Activated CD4-positive, alpha-beta T cell treated with anti-CD3 and anti-CD28 coated beads for 1 hour (primary cell): ENCODE data around the gene RASSF4.
"Not testable (repeated sequence)": the region's sequence is repeated elsewhere in the genome, so short reads cannot be mapped to it uniquely, and the experiment has no call there.

Experiments
- DNase-seq: peaks from one replicate; pipeline ENCODE4 v3.0.0-alpha.2; 2020

Gene RASSF4

DNA sequence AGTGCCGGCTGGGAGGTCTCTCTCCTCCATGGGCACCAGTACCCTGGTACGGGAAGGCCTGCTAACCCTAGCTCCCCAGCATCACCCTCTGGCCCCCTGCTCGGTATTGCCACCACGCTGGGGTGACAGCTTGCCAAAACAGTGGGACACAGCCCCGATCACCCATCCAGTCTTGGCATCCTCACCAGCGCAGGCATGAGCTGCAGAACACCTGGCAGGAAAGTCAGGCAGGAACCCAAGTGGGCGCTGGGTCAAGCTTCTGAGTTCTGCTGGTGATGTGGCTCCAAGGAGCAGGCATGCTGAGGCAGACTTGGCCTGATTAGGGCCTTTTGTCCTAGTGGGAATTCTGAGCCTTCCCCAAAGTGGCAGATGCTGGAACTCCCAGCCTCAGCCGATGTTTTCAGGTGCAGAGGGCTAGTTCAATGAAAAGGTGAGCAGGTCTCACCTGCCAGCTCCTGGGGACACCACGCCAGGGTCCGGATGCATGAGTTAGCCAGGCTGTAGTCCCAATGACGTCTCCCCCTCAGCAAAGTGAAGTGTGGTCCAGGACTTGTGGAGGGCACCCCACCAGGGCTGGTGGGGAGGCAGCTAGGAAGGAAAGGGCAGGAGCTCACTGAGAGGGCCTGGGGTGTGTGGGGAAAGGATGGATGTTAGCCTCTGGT, 32.6 kb downstream of the RASSF4 start:
- DNase-seq = no peak

DNA sequence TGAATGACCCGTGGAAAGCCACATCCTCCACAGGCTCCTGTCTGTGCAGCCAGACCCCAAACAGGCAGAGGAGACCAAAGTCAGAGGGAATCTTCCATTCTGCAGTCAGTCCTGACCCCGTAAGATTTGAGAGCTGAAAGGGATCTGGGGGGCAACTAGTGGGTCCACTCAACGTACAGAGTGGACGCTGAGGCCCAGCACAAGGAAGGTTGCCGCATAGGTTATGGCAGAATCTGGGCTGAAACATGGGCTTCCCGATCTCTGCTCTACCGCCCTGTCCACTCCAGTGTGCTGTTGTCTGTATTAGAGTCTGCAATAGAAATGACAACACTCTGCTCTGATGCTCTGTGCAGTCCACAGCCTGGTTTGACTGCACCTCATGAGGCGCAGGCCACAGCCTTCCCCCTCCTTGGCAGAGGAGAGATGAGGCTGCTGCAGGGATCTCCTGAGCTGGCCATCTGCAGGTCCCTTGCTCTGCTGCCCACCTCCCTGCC, 33.2 kb downstream of the RASSF4 start:
- DNase-seq = no peak

DNA sequence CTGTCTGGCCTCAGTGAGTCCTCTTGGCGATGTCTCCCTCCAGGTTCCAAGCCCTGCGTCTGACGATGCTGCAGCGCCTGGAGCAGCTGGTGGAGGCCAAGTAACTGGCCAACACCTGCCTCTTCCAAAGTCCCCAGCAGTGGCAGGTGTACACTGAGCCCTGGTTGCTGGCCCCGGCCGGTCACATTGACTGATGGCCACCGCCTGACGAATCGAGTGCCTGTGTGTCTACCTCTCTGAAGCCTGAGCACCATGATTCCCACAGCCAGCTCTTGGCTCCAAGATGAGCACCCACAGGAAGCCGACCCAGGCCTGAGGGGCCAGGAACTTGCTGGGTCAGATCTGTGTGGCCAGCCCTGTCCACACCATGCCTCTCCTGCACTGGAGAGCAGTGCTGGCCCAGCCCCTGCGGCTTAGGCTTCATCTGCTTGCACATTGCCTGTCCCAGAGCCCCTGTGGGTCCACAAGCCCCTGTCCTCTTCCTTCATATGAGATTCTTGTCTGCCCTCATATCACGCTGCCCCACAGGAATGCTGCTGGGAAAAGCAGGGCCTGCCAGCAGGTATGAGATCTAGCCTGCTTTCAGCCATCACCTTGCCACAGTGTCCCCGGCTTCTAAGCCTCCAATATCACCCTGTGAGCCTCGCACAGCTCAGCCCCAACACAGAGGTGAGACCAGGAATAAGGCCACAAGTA, 33.8 kb downstream of the RASSF4 start:
- DNase-seq = no peak

DNA sequence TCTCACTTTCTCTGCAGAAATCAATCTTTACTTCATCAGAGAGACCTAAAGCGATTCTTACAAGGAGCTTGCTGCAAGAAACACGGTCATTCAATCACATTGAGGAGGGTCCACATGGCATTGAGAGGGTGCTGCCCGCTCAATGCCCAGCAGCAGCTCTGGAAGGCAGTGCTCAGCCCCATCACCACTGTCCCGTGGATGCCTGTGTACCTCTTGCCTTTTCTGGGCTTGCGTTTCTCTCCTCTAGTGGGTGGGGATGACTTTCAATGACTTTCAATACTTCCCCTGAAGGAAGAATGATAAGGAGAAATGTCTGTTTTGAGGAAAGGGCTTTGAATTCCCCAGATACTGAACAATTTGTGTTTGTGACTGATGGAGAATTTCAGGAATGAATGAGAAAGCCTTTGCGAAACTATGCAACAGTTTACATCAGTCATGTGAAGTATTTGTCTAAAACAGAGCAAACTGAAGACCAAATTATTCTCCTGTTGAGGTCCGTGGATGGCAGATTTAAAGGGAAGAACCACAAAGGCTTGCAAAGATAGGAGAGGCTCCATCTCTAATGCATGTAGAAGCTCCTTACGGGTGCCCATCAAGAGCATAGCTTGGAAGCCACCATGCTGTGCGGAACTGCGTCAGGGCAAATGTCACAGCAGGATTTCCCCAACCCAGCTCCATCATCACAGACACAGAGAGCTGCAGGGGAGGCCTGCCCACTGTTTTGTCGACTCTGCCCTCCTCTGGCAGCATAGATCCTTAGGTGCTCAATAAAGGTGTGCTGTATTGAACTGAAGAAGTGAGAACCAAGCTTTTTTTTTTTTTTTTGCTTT, 34.5 kb downstream of the RASSF4 start:
- no peak for DNase-seq

DNA sequence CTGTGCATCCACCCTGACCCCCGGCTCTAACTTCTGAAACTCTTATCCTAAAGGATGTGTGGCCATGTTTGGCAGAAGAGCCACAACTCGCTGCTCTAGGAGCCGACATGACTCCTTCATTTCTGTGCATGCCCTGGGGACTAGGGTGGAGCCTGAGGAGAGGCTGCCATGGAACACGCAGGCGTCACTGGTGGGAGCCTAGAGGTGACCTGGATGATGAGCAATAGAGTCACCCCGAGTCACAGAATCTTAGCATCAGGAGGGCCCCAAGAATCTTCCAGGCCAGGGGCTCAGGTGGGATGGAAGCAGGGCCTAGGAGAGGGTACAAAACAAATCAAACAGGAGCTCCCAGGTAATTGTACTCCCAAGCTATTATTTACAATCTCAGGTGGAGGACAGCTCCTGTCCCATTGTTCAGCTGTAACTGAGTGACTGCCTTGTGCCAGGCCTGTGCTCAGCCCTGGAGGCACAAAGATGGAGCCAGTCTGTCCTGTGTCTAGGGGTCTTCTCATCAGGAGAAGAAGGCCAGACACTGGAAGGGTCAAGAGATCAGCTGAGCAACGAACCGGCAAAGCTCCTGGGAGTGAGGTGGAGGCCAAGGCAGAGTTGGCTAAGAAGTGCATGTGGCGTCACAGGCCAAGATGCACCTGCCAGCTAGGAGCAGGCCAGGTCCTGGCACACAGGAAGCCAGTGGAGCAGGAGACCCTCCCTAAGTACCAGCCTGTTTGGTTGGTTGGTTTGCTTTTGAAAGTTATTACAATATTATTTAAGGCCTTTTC, 35.3 kb downstream of the RASSF4 start:
- no peak for DNase-seq

DNA sequence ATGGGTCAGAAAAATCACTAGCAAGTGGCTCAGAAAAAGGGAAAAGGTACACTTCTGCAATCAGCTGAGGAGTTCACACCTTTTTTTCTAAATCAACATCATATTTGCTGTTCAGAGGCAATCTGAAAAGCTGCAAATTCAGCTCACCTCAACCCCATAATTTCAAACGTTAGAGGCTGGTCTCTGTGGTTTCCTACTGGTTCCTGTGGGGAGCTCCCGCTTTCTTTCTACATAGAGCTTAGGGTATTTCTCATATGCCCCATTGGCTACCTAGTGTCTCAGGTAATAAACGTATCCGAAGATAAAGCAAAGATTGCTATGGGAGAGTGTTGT, 35.9 kb downstream of the RASSF4 start:
- no peak for DNase-seq

DNA sequence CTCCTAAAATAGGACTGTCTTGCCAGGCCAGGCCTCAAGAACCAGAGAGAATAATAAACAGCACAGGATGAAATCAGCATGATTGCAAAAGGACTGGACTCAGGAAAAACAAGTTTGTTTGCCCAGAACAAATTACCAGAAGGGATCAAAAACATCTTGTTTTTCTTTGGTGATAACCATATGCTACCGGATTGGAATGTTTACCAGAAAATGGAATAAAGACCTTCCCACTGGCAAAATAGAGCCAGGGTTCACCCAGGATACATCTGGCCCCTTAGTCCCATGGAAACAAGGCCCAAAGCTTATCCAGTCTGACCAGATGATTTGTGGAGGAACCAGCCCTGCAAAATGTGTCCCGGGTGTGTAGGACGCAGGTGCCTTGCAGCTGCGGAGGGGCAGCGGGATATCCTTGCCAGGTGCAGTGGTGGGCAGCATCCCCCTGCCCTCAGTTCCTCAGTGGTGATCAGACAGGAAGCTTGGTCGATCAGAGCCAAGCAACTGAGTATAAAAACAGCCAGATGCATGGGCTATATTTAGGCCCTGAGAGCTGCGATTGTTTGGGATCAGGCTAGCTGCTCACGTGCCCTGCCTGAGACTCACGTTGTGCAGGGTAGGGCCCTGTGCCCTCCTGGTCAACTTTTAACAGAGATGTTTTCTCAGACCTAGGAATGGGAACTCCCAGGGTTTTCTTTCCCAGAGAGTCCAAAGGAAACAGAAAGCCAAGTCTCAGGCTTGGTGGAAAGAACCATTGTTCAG, 36.5 kb downstream of the RASSF4 start:
- no peak for DNase-seq

DNA sequence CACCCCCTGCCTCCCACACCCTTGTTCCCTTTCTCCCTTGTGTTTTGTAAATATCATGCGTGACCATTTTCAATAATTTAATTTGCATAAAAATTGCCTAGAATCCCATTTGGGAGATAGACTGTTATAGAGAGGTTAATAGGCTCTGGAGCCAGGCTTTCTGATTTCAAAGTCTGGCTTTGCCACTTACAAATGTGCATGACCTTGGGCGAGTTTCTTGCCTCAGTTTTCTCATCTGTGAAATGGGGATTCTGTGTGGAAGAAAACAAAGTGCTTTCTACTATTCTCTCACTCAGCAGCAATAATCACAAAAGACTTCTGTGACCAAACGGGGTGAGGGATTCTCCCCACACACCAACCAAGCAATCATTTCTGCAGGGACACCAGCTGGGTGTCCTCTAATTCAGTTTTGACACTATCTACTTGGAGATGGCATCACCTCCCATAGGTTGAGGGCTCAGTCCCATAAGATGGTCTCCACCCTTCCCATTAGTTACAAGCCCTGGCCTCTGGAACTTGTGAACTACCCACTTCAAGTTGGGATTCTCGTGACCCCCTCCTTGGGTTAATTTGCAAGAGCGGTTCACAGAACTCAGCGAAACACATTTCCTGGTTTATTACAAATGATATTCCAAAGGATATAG, 37.6 kb downstream of the RASSF4 start:
- no peak for DNase-seq

DNA sequence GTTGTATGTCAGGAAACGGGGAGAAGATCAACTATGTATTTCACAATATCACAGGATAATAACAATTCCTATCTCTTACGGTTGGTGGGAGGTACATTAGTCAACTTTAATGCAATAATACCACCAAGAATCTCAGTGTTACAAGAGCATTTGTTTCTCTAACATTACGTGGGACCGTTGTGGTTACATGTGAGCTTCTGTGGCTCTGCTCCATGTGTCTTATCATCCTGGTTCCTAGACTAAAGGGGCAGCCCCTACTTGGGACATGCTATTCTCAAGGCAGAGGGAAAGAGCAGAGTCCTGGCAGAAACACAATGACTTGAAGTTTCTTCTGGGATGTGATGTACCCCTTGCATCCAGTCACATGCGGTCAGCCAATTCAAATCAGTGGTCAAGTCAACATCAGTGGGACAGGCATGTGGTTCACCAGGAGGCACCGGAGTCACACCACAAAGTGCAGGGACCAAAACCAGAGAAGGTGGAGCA, 38.6 kb downstream of the RASSF4 start:
- no peak for DNase-seq

DNA sequence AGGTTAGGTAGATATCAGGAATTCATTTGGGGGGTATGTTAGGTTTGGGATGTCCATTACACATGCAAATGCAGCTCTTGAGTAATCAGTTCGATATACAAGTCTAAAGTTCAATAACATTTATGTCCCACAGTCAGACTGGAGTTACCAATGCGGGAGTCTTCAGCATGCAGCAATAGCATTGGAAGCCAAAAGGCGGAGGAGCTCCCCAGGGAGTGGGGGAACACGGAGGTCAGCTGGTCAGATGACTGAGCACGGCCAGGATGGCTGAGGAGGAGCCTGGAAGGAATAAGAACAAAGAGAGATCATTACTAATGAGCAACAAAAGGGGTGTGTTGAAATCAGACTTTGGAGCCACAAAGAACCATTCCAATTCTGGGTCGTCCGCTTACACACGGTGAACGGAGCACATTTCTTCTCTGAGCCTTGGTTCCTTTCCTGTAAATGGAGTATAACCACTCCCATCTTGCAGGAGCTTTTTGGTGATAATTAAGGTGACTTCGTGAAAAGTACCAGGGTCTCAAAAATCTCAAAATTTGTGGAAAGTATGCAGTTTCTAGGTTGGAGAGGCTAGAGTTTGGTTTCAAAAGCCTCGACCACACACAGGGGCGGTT, 40.6 kb downstream of the RASSF4 start:
- DNase-seq = no peak

DNA sequence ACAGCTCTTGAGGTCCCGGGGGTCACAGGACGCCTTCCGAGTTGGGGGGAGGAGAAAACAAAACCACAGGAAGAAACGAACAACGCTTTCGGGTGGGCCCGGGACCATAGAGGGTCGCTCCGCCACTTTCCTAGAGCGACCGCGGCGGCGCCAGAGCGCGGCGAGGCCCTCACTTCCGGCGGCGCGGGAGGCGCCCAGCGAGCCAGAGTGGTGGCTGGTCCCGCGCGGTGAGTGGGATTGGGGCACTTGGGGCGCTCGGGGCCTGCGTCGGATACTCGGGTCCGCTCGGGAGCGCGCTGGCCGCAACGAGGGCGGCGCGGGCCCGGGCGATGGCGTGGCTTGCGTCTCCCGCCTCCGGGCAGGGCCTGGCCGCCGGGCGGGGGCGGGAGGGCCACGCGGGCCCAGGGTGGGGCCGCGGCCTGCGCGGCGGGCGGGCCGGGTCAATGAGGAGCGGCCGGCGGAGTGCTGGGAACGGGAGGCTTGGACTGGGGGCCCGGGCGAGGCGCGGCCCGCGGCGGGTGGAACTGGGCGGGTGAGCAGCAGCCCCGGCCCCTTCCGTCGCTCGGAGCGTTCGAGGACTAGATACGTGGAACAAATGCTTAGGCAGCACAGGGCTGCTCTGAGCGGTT, 41.3 kb downstream of the RASSF4 start, which contains the start of gene ZNF22:
TSS of gene ZNF22 (plus strand) at position 172 of the 629 bp plus-strand sequence. CDS start 2,446 bp downstream, outside the sequence.
- DNase-seq = peak; percentile 55

DNA sequence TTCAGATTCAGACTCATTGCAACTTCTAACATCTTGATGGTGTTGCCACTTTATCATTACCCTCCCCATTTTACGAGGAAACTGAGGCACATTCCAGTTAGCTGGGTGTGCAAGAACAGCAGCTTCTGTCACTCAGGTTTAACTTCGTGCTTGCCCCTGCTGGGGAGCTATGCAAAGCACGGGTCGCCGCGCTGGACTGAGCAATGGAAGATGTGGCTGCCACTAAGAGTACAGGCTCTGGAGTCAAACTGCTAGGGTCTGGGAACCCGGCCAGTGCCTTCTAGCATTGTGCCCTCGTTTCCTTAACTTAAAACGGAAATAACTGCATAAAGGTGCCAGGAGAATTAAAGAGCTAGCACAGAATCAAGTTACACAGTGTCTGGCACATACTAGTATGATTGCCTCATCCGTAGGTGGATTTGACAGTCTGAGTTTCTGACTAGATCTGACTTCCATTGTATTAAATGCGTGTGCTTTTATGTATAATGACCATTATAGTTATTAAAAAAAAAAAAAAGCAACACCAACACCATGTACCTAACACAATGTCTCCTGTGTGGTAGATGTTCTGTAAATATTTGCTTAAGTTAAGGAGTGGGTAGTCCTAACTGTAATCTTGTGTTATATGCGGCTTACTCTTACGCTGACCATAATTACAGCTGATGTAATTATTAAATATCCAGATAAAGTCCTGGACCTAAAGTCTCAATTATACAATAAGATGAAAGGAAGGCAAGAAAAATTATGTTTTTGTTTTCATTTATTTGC, 42.0 kb downstream of the RASSF4 start:
- DNase-seq = no peak

DNA sequence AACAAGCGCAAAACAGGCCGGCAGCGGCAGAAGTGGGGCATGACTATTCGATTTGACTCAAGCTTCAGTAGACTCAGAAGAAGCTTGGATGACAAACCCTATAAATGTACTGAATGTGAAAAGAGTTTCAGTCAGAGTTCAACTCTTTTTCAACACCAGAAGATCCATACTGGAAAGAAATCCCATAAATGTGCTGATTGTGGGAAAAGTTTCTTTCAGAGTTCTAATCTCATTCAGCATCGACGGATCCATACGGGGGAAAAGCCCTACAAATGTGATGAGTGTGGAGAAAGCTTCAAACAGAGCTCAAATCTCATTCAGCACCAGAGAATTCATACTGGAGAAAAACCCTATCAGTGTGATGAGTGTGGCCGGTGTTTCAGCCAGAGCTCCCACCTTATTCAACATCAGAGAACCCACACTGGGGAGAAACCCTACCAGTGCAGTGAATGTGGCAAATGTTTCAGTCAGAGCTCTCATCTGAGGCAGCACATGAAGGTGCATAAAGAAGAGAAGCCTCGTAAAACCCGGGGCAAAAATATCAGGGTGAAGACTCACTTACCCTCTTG, 43.9 kb downstream of the RASSF4 start:
- DNase-seq = no peak

DNA sequence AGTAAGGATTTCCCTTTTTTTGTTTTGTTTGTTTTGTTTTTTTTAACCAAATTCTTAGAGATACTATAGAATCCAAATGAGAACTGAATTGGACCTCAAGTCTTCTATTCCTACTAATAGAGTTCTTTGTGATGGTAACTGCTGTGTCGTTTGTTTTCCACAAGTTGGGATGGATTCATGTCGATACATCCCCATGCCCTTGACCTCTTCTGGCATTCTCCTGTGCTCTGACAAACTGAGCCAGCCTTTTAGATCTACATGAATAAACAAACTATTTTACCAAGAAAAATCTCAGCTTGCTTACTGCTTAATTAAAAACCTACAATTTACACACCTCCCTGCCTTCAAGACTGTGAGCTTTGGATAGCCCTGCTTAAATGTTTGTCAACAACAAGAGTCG, 45.1 kb downstream of the RASSF4 start:
- no peak for DNase-seq

DNA sequence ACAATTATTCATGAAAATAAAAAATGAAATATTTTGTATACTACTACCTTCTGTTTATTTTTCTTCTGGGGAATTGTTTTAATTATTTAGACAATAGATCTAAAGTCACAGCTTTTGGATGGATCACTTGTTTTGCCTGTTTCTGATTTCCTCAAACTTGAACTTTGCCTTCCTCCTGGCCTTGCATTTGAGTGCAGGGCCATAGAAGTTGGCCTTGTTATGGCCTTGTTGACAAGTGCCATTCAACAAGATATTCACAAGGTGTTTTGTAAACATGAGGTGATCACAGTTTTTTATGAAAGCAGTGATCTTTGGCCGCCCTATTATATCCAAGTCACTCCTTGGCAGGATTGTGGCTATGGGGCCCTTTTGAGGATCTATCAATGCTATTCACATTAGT, 45.7 kb downstream of the RASSF4 start:
- no peak for DNase-seq

DNA sequence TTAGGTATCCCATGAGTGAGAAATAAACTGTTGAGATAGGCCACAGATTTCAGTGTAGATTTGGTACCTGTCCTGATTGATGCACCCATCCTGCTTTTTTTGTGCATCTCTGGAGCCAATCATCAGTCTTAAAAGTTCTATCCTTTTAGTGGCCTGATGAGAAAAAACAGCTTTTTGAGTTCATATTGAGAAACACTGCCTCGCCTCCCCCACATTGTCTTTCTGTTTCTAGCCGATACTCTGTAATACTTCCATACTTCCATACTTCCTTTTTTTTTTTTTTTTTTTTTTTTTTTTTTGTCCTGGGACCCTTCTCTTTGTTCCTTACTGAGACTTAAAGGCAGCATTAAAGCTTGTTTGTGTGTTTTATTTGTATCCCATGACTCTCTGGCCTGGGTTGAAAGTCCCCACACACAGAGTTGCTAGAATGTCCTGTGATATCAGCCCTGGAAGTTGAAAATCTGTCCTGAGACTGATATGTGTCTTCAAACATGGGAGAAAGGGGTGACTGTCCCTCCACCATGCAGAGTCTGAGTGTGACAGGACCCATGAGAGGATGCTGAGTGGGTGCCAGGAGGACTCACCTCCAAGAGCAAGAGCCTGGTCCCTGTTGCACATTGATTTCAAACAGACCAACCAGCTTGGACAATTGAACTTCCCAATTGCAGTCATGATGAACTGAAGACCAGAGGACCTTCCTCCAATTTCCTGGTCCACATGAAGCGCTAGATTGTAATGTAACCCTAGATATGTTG, 46.9 kb downstream of the RASSF4 start:
- DNase-seq = no peak

DNA sequence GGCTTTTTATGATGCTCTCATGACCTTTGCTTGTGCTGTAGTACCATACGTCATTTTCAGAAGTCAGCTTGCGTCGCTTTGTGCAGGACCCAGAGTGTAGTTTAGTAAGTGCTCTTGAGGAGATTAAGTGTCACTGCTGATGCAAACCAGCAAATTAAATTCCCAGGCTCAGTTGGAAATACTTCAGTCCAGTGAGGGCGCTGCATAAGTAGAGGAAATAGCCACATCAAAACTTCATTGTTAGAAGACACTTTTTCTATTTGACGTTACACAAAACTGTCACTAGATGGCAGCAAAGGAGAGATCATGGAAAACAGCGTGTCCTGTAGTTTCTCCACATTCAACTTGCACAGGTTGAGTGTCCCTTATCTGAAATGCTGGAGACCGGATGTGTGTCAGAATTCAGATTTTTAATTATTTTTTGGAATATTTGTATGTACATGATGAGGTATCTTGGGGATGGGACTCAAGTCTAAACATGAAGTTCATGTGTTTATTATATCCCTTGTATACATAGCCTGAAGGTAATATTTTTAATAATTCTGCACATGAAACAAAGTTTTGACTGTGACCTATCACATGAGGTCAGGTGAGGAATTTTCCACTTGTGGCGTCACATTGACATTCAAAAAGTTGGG, 49.0 kb downstream of the RASSF4 start:
- no peak for DNase-seq

DNA sequence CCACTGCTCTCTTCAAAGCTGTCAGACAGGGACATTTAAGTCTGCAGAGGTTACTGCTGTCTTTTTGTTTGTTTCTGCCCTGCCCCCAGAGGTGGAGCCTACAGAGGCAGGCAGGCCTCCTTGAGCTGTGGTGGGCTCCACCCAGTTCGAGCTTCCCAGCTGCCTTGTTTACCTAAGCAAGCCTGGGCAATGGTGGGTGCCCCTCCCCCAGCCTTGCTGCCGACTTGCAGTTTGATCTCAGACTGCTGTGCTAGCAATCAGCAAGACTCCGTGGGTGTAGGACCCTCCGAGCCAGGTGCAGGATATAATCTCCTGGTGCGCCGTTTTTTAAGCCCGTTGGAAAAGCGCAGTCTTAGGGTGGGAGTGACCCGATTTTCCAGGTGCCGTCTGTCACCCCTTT, 55.0 kb downstream of the RASSF4 start:
- DNase-seq = not testable (repeated sequence)
